H1 (cell line): ENCODE measurements around the gene LDLR. TPM values are rescaled to one million over a fixed set of nuclear protein-coding genes. Genes with fewer than 3 reads are reported as not detected.

Source experiments
- CTCF ChIA-PET: fragments of 300-600 bp; sonication (Branson Sonifier 250); formaldehyde crosslinking; loops from one replicate; lab custom pipeline; 2021; ENCODE audit not compliant: partially characterized antibody; lab: Charles Lee
- POLR2A ChIA-PET: fragments of 300-600 bp; sonication (Branson Sonifier 250); formaldehyde crosslinking; loops from one replicate; lab custom pipeline; 2021; ENCODE audit warnings: inconsistent platforms; ENCODE audit not compliant: partially characterized antibody; lab: Charles Lee
- DNase-seq, 2 experiments: peaks; one replicate each; pipeline versions ENCODE4 v3.0.0 to v3.0.0-alpha.2; 2010 to 2022; ENCODE audit warnings: low spot score in 2 of 2, low read depth in 1 of 2, mixed read lengths in 1 of 2
- FAIRE-seq: peaks from 2 replicates; lab custom pipeline; 2011; peaks lifted over from hg19 to GRCh38; lab: Jason Lieb, UNC
- H2AFZ ChIP-seq: 2 replicates; pipeline ENCODE4 v1.8.1; 2012; ENCODE audit warnings: low read length, inconsistent platforms
- H2AK5ac ChIP-seq: 2 replicates; pipeline ENCODE4 v1.6.1; 2013; ENCODE audit warnings: low read depth, low read length
- H2BK120ac ChIP-seq: replicated peaks from 2 replicates; pipeline ENCODE3; 2013; ENCODE audit warnings: low read depth, low read length, inconsistent platforms
- H2BK12ac ChIP-seq: 2 replicates; pipeline ENCODE4 v1.6.1; 2013; ENCODE audit warnings: low read depth, low read length
- H2BK15ac ChIP-seq: 2 replicates; pipeline ENCODE4 v1.6.1; 2013; ENCODE audit warnings: low read length
- H2BK20ac ChIP-seq: 2 replicates; pipeline ENCODE4 v1.6.1; 2013; ENCODE audit warnings: low read length
- H2BK5ac ChIP-seq: 2 replicates; pipeline ENCODE4 v1.6.1; 2013; ENCODE audit warnings: low read depth, low read length
- H3K14ac ChIP-seq: 2 replicates; pipeline ENCODE4 v1.6.1; 2013; ENCODE audit warnings: inconsistent platforms; ENCODE audit not compliant: insufficient read length
- H3K18ac ChIP-seq: 2 replicates; pipeline ENCODE4 v1.6.1; 2013; ENCODE audit warnings: low read length; ENCODE audit errors: extremely low read depth
- H3K23ac ChIP-seq: 2 replicates; pipeline ENCODE4 v1.6.1; 2013; ENCODE audit warnings: inconsistent platforms; ENCODE audit not compliant: insufficient read length
- H3K23me2 ChIP-seq: 2 replicates; pipeline ENCODE4 v1.6.1; 2013; ENCODE audit warnings: low read depth, low read length
- H3K27ac ChIP-seq: 2 replicates; pipeline ENCODE4 v1.6.1; 2011; ENCODE audit warnings: low read depth, low read length, inconsistent platforms
- H3K27me3 ChIP-seq, 4 experiments: replicated peaks in 1 of 4; 1 replicate in 1 of 4; 2 replicates in 3 of 4; pipeline versions ENCODE4 v1.6.1 to v1.8.1; 2011 to 2013; ENCODE audit warnings: low read length in 3 of 4, mild to moderate bottlenecking in 3 of 4, inconsistent platforms in 2 of 4, mixed read lengths in 2 of 4, moderate library complexity in 1 of 4; ENCODE audit not compliant: control insufficient read depth in 3 of 4, insufficient read depth in 3 of 4; ENCODE audit errors: extremely low read depth in 1 of 4
- H3K36me3 ChIP-seq, 4 experiments: 2 replicates each; pipeline versions ENCODE4 v1.6.1 to v1.8.1; 2011 to 2013; ENCODE audit warnings: mild to moderate bottlenecking in 4 of 4, low read length in 3 of 4, moderate library complexity in 2 of 4, control low read depth in 1 of 4, inconsistent platforms in 1 of 4; ENCODE audit not compliant: insufficient read depth in 4 of 4, control insufficient read depth in 2 of 4
- H3K4ac ChIP-seq: replicated peaks from 2 replicates; pipeline ENCODE3; 2013; ENCODE audit warnings: low read length, low read depth, mixed read lengths, inconsistent platforms; ENCODE audit not compliant: insufficient read length
- H3K4me1 ChIP-seq, 4 experiments: replicated peaks in 1 of 4; 1 replicate in 1 of 4; 2 replicates in 3 of 4; pipeline versions ENCODE4 v1.6.1 to v1.8.1; 2011 to 2013; ENCODE audit warnings: low read length in 3 of 4, inconsistent platforms in 2 of 4, mixed read lengths in 1 of 4; ENCODE audit not compliant: insufficient read depth in 4 of 4, control insufficient read depth in 3 of 4
- H3K4me2 ChIP-seq, 2 experiments: 2 replicates each; pipeline versions ENCODE4 v1.6.1 to v1.8.1; 2011 to 2013; ENCODE audit warnings: low read depth in 2 of 2, low read length in 2 of 2, control low read depth in 1 of 2, inconsistent platforms in 1 of 2, mild to moderate bottlenecking in 1 of 2; ENCODE audit not compliant: insufficient read depth in 1 of 2
- H3K4me3 ChIP-seq, 4 experiments: fragments of 200-600, 300-600 bp in 1 of 4; sonication (generic), shearing (Covaris generic), sonication (Bioruptor Twin) in 1 of 4; 2 replicates each; pipeline versions ENCODE4 v1.5.1 to v1.8.1; 2011 to 2016; ENCODE audit warnings: low read length in 4 of 4, low read depth in 3 of 4, control low read depth in 2 of 4, inconsistent platforms in 2 of 4, mild to moderate bottlenecking in 2 of 4, mixed read lengths in 1 of 4, moderate library complexity in 1 of 4; ENCODE audit not compliant: insufficient read depth in 2 of 4; ENCODE audit errors: extremely low read depth in 1 of 4
- H3K56ac ChIP-seq: replicated peaks from 2 replicates; pipeline ENCODE3; 2013; ENCODE audit warnings: low read depth, mild to moderate bottlenecking, mixed read lengths, low read length, inconsistent platforms; ENCODE audit not compliant: insufficient read length
- H3K79me1 ChIP-seq: 2 replicates; pipeline ENCODE4 v1.6.1; 2013; ENCODE audit warnings: low read depth, low read length, control low read depth
- H3K79me2 ChIP-seq, 2 experiments: 2 replicates each; pipeline versions ENCODE4 v1.6.1 to v1.8.1; 2012 to 2013; ENCODE audit warnings: low read length in 2 of 2, mild to moderate bottlenecking in 2 of 2, inconsistent platforms in 1 of 2; ENCODE audit not compliant: insufficient read depth in 2 of 2, control insufficient read depth in 1 of 2
- H3K9ac ChIP-seq, 4 experiments: replicated peaks in 1 of 4; 1 replicate in 1 of 4; 2 replicates in 3 of 4; pipeline versions ENCODE4 v1.6.1 to v1.8.1; 2011 to 2013; ENCODE audit warnings: low read depth in 3 of 4, low read length in 3 of 4, control low read depth in 2 of 4, mild to moderate bottlenecking in 2 of 4, moderate library complexity in 2 of 4, inconsistent platforms in 1 of 4; ENCODE audit errors: extremely low read depth in 1 of 4
- H3K9me3 ChIP-seq, 2 experiments: 2 replicates each; pipeline versions ENCODE4 v1.6.1 to v1.8.1; 2012 to 2013; ENCODE audit warnings: mild to moderate bottlenecking in 2 of 2, moderate library complexity in 2 of 2, control low read depth in 1 of 2, inconsistent platforms in 1 of 2, low read depth in 1 of 2, low read length in 1 of 2, mixed read lengths in 1 of 2; ENCODE audit not compliant: insufficient read depth in 2 of 2
- H4K20me1 ChIP-seq, 2 experiments: replicated peaks in 1 of 2; 2 replicates each; pipeline versions ENCODE3 to v1.8.1; 2011 to 2013; ENCODE audit warnings: inconsistent platforms in 2 of 2, low read length in 2 of 2, mild to moderate bottlenecking in 1 of 2; ENCODE audit not compliant: insufficient read depth in 2 of 2, control insufficient read depth in 1 of 2
- H4K5ac ChIP-seq: 2 replicates; pipeline ENCODE4 v1.6.1; 2013; ENCODE audit warnings: low read length, low read depth, mixed read lengths, inconsistent platforms; ENCODE audit not compliant: insufficient read length
- H4K8ac ChIP-seq: 2 replicates; pipeline ENCODE4 v1.8.0; 2013; ENCODE audit warnings: mild to moderate bottlenecking, moderate library complexity, low read length, inconsistent platforms; ENCODE audit not compliant: insufficient read depth; ENCODE audit errors: extremely low read depth
- H4K91ac ChIP-seq: replicated peaks from 2 replicates; pipeline ENCODE3; 2013; ENCODE audit warnings: low read length, mixed read lengths, inconsistent platforms; ENCODE audit not compliant: insufficient read length
- BACH1 ChIP-seq: IDR thresholded peaks from 2 replicates; pipeline ENCODE4 v1.6.1; 2012; ENCODE audit warnings: low read length, improper control_type of control experiment
- BRCA1 ChIP-seq: IDR thresholded peaks from 2 replicates; pipeline ENCODE4 v1.6.1; 2012; ENCODE audit warnings: low read depth, low read length, improper control_type of control experiment
- MAFK ChIP-seq: IDR thresholded peaks from 2 replicates; pipeline ENCODE4 v1.6.1; 2012; ENCODE audit warnings: low read depth, mild to moderate bottlenecking, improper control_type of control experiment, low read length
- WGBS, 2 experiments: shearing (Covaris generic) in 1 of 2; methylation state at CpG; one replicate each; pipeline versions ENCODE4 v1.1.6 to v1.1.7; 2013 to 2015; ENCODE audit warnings: low lambda C conversion rate in 2 of 2, mixed read lengths in 2 of 2, inconsistent platforms in 1 of 2, low coverage in 1 of 2, missing lambda C conversion rate in 1 of 2; ENCODE audit not compliant: insufficient replicate concordance in 2 of 2, insufficient coverage in 1 of 2, insufficient read length in 1 of 2; ENCODE audit errors: extremely low coverage in 1 of 2, missing lambda C conversion rate in 1 of 2; 5-methylcytosine and 5-hydroxymethylcytosine counted together
- polyA plus RNA-seq, 7 experiments: library from polyadenylated mRNA; depleted of rRNA in 3 of 7; stranded (reverse) in 5 of 7; unstranded in 2 of 7; fragments of >200 nt in 5 of 7; fragments of 200-250 nt in 2 of 7; gene quantifications; 1 replicate in 5 of 7; 2 replicates in 1 of 7; 4 replicates in 1 of 7; pipeline versions ENCODE4 v1.2.1 to v1.2.3, GENCODE V29; 2011 to 2013; ENCODE audit warnings: missing spikeins in 2 of 7, mixed read lengths in 2 of 7
- total RNA-seq: library from RNA; stranded (reverse); fragmentation: NEBNext Ultra II Directional; extraction: Animal tissue kit (Norgen Biotek cat#: 25700); gene quantifications from 2 replicates; pipeline ENCODE4 v1.2.1, GENCODE V29; 2021

The LDLR gene
- total and polyA plus RNA-seq, 2 of the 8 experiments (the other 6 are each of a cell fraction or from before 2014, with no cell fraction given), result 70.1 to 118 TPM

GRCh38 chr19:11064831-11065303, 24.4 kb upstream of the LDLR start:
- no peak overlapping the region for H2BK15ac ChIP-seq
- 0 out of 2 replicates have a peak overlapping the region, but pooled peaks have one; percentile 48 for H2BK20ac ChIP-seq
- H3K18ac ChIP-seq, result no peak overlapping the region
- H3K23me2 ChIP-seq, result no peaks in the 10 kb centered on the region
- no peak overlapping the region for H4K8ac ChIP-seq
- H2AK5ac ChIP-seq, result no peak overlapping the region
- TF ChIP-seq BRCA1 (no peak), BACH1 (peak; percentile 99), MAFK (peak; percentile 100)
- H3K9ac ChIP-seq, result no peak overlapping the region
- no peaks in the 10 kb centered on the region for H3K79me2 ChIP-seq
- peaks cover 0 to 1% of the 10 kb centered on the region in 2 experiments for H4K20me1 ChIP-seq
- H3K23ac ChIP-seq, result no peak overlapping the region
- no peak overlapping the region for H3K27ac ChIP-seq
- FAIRE-seq (no peak), DNase-seq (no peak)
- 88% methylated on average over 10 of the region's 10 CpGs; no CpG with 5 or more reads in 1 of the 2 experiments for WGBS, 2 experiments
- H3K56ac ChIP-seq, result no peak overlapping the region
- no peak overlapping the region for H2BK12ac ChIP-seq
- no peaks in the 10 kb centered on the region for H3K9me3 ChIP-seq
- H2BK120ac ChIP-seq, result no peak overlapping the region
- H2BK5ac ChIP-seq, result no peak overlapping the region
- no peak overlapping the region for H4K5ac ChIP-seq
- peaks cover 0 to 3% (median under 1%) of the 10 kb centered on the region in 4 experiments; a peak in 1 of 7 replicates for H3K4me1 ChIP-seq
- no peaks in the 10 kb centered on the region; the same call in 1 of the 2 replicates for H3K79me1 ChIP-seq
- H3K4me2 ChIP-seq, result no peak overlapping the region
- no peak overlapping the region for H4K91ac ChIP-seq
- H3K27me3 ChIP-seq, result no peaks in the 10 kb centered on the region
- POLR2A ChIA-PET, result interaction anchor here (0.7 to 3.7 kb wide), 3 partner anchors 24 to 98 kb away, joined by 3 to 16 read pairs (median 3); partner anchors contain the start of gene LDLR
- H3K4me3 ChIP-seq, result no peak overlapping the region
- peaks cover 8 to 39% (median 22%) of the 10 kb centered on the region in 4 experiments; a peak in 6 of 8 replicates for H3K36me3 ChIP-seq
- H3K14ac ChIP-seq, result no peak overlapping the region
- CTCF ChIA-PET, result interaction anchor here (0.6 to 2.4 kb wide), 5 partner anchors 10 to 176 kb away, joined by 3 to 8 read pairs (median 3); no protein-coding TSS in a partner anchor
- H3K4ac ChIP-seq, result no peak overlapping the region
- no peak overlapping the region for H2AFZ ChIP-seq
